Bronchial epithelial cell (primary cell): ENCODE measurements around the gene USP32. TPM values are rescaled to one million over a fixed set of nuclear protein-coding genes. Genes with fewer than 3 reads are reported as not detected.

Source experiments
- DNase-seq: peaks from one replicate; pipeline ENCODE4 v3.0.0-alpha.2; 2010; ENCODE audit warnings: low read depth
- FAIRE-seq: peaks from 2 replicates; lab custom pipeline; 2011; peaks lifted over from hg19 to GRCh38; lab: Jason Lieb, UNC
- H3K27me3 ChIP-seq: 2 replicates; pipeline ENCODE4 v1.5.1; 2011; ENCODE audit warnings: low read length; ENCODE audit not compliant: control insufficient read depth, insufficient read depth
- H3K36me3 ChIP-seq: 2 replicates; pipeline ENCODE4 v1.5.1; 2011; ENCODE audit warnings: low read length; ENCODE audit not compliant: control insufficient read depth, insufficient read depth
- H3K4me3 ChIP-seq: 2 replicates; pipeline ENCODE4 v1.5.1; 2011; ENCODE audit warnings: mild to moderate bottlenecking, low read depth, low read length, control low read depth
- total RNA-seq: library from RNA; depleted of rRNA; stranded (reverse); fragments of >200 nt; gene quantifications from 2 replicates; pipeline ENCODE4 v1.2.1, GENCODE V29; 2014
- TF ChIP-seq, protein P1 (sequence below): IDR thresholded peaks from 2 replicates; pipeline ENCODE4 v1.5.1; 2011; ENCODE audit warnings: mild to moderate bottlenecking, moderate library complexity, low read length, control low read depth, inconsistent platforms; ENCODE audit not compliant: insufficient read depth, severe bottlenecking

Gene USP32
- total RNA-seq, 1 donor from 2014 or later: 35.8 TPM

DNA sequence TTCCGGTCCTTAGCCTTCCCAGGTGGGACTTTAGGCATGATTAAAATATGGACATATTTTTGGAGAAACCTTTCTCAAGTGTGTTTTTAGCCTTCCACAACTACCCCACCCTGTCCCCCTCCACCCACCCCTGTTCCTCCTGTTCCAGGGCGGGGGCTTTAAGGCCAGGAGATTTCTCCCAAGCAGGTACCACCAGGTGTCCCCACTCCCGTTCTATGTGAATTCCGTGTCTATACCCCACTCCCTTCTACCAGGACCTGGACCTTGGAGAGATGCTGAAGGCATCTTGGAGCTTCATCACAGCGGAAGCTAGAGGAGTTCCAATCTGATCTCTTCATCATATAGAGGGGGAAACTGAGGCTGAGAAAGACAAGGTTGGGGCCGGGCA, 232.5 kb downstream of the USP32 start:
- FAIRE-seq (no peak), DNase-seq (no peak)
- TF ChIP-seq, protein P1, sequence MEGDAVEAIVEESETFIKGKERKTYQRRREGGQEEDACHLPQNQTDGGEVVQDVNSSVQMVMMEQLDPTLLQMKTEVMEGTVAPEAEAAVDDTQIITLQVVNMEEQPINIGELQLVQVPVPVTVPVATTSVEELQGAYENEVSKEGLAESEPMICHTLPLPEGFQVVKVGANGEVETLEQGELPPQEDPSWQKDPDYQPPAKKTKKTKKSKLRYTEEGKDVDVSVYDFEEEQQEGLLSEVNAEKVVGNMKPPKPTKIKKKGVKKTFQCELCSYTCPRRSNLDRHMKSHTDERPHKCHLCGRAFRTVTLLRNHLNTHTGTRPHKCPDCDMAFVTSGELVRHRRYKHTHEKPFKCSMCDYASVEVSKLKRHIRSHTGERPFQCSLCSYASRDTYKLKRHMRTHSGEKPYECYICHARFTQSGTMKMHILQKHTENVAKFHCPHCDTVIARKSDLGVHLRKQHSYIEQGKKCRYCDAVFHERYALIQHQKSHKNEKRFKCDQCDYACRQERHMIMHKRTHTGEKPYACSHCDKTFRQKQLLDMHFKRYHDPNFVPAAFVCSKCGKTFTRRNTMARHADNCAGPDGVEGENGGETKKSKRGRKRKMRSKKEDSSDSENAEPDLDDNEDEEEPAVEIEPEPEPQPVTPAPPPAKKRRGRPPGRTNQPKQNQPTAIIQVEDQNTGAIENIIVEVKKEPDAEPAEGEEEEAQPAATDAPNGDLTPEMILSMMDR: no peak
- Histone ChIP-seq H3K27me3 (peaks cover 2% of the 10 kb centered on the region), H3K4me3 (no peak overlapping the region), H3K36me3 (no peaks in the 10 kb centered on the region)

DNA sequence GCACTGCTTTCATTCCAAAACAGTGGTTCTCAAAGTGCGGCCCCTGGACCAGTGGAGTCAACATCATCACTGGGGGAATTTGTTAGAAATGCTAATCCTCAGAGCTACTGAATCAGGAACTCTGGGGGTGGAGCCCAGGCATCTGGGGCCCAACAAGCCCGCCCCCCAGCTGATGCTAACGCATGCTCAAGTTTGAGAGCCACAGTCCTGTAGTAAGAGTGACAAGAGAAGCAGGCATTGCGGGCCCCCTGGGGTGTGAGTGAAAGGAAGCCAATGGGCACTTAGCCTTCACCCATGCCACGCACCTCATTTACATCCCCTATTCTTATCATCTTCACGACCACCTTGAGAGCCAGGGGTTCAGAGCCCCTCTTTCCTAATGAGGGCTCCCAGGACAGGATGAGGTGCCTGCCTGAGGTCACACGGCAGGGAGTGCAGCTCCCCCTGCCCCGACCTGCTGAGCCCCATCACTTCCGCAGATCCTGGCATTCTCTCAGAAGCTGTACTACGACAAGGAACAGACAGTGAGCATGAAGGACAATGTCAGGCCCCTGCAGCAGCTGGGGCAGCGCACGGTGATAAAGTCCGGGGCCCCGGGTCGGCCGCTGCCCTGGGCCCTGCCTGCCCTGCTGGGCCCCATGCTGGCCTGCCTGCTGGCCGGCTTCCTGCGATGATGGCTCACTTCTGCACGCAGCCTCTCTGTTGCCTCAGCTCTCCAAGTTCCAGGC, 233.0 kb downstream of the USP32 start:
- Histone ChIP-seq H3K27me3 (peaks cover 2% of the 10 kb centered on the region), H3K36me3 (no peaks in the 10 kb centered on the region), H3K4me3 (no peak overlapping the region)
- DNase-seq (no peak), FAIRE-seq (no peak)
- TF ChIP-seq, protein P1: no peak

DNA sequence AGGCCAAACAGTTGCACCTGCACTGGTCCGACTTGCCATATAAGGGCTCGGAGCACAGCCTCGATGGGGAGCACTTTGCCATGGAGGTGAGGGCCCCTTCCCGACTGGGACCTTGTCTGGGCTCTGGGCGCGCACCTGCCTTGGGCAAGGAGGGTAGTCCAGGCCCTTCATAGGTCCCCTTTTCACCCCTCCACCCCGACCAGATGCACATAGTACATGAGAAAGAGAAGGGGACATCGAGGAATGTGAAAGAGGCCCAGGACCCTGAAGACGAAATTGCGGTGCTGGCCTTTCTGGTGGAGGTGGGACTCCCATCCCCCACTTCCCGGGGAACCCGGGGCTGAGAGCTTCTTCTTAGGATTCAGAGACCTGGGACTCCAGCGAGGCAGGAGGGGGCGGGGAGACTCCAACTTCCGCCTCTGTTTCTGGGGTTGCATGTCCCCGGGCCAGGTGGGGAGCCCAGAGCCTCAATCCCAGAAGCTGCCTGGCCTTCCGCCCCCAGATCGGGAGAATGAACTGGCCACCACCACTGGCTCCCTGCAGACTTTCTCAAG, 234.4 kb downstream of the USP32 start:
- no peak for FAIRE-seq
- no peaks in the 10 kb centered on the region for H3K36me3 ChIP-seq
- no peak for DNase-seq
- H3K27me3 ChIP-seq: peaks cover 4% of the 10 kb centered on the region
- TF ChIP-seq, protein P1: no peak
- H3K4me3 ChIP-seq: no peak overlapping the region

DNA sequence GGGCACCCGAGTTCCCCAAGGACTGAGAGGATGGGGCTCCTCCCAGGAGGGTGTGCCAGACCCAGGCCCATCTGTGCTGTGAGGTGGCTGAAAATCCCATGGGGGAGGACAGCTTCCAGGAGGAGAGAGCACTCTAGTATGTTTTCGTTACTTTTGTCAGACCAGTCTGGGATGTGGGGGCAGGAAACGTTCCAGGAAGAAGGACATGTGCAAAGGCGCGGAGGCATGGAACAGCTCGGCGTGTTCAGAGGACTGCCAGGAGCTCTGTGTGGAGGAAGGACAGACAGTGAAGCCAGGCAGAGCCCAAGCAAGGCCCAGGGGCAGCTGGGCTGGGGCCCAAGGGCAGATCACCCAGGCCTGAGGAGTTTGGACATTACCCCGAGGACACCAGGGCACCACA, 235.2 kb downstream of the USP32 start:
- DNase-seq: no peak
- Histone ChIP-seq H3K36me3 (no peaks in the 10 kb centered on the region), H3K4me3 (no peak overlapping the region), H3K27me3 (peaks cover 11% of the 10 kb centered on the region)
- FAIRE-seq: no peak
- TF ChIP-seq, protein P1: no peak

DNA sequence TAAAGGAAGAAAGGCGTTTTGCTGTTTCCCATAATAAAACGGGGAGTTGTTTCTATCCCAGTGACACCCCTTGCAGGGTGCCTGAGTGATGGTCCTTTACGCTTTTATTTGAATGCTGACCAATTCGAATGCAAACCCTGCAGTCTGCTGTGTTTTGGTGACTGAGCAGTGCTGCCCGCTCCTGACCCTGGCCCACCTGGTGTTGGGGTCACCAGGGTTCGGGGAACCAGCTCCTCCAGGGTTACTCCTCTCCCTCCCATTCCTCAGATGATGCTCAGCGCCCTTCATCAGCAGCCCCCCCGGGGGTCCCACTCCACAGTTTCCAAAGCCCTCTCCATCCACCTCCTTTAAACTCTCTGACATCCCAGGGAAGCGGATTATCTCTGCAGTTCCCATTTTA, 236.1 kb downstream of the USP32 start:
- FAIRE-seq (no peak), DNase-seq (no peak)
- Histone ChIP-seq H3K4me3 (no peak overlapping the region), H3K27me3 (peaks cover 20% of the 10 kb centered on the region), H3K36me3 (no peaks in the 10 kb centered on the region)
- TF ChIP-seq, protein P1: no peak
